Measurements from ENCODE around the gene KCNH2.

DNA sequence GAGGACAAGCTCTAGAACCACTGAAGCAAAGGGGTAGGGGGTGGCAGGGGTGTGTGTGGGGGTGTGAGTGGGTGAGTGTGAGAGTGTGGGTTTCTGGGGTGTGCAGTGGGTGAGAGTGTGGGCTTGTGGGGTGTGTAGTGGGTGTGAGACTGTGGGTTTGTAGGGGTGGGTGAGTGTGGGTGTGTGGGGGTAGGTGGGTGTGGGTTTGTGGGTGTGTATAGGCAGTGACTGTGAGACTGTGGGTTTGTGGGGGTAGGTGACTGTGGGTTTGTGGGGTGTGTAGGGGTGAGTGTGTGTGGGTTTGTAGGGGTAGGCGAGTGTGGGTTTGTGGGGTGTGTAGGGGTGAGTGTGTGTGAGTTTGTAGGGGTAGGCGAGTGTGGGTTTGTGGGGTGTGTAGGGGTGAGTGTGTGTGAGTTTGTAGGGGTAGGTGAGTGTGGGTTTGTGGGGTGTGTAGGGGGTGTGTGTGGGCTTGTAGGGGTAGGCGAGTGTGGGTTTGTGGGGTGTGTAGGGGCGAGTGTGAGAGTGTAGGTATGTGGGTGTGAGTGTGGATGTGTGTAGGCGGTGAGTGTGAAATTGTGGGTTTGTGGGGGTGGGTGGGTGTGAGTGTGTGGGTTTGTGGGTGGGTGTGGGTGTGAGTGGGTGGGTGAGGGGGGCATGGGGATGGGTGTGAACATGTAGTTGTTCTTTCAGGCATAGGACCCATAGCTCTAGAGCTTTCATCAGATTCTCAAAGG is 21.5 kb upstream of the KCNH2 start:
- TF ChIP-seq, protein P1, sequence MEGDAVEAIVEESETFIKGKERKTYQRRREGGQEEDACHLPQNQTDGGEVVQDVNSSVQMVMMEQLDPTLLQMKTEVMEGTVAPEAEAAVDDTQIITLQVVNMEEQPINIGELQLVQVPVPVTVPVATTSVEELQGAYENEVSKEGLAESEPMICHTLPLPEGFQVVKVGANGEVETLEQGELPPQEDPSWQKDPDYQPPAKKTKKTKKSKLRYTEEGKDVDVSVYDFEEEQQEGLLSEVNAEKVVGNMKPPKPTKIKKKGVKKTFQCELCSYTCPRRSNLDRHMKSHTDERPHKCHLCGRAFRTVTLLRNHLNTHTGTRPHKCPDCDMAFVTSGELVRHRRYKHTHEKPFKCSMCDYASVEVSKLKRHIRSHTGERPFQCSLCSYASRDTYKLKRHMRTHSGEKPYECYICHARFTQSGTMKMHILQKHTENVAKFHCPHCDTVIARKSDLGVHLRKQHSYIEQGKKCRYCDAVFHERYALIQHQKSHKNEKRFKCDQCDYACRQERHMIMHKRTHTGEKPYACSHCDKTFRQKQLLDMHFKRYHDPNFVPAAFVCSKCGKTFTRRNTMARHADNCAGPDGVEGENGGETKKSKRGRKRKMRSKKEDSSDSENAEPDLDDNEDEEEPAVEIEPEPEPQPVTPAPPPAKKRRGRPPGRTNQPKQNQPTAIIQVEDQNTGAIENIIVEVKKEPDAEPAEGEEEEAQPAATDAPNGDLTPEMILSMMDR (IDR thresholded peaks at IDR 0.05): no peak
- no peak for TF ChIP-seq ZFX (IDR thresholded peaks at IDR 0.05; ENCODE audit: borderline replicate concordance)
